GM23338 (cell line): Measurements from ENCODE around the gene POLR1C. TPM values are rescaled to one million over a fixed set of nuclear protein-coding genes. Genes with fewer than 3 reads are reported as not detected.

Source experiments
- ATAC-seq: fragments of 200-7000 bp; cut with Tn5 transposase; 3 replicates; pipeline ENCODE4 v1.9.1; 2020
- DNase-seq: peaks from one replicate; pipeline ENCODE4 v3.0.0-alpha.2; 2015; ENCODE audit warnings: low spot score
- H2AFZ ChIP-seq: fragments of 200-600 bp; sonication (generic); 2 replicates; pipeline ENCODE4 v1.8.0; 2016; ENCODE audit warnings: antibody characterized with exemption, mild to moderate bottlenecking, moderate library complexity
- H3F3A ChIP-seq: fragments of 200-600 bp; sonication (generic); replicated peaks from 2 replicates; pipeline ENCODE4 v1.8.0; 2017; ENCODE audit warnings: antibody characterized with exemption, mixed run types, low read depth
- H3K27ac ChIP-seq: fragments of 200-600 bp; sonication (generic); 2 replicates; pipeline ENCODE4 v1.6.1; 2016; ENCODE audit warnings: low read depth
- H3K27me3 ChIP-seq: fragments of 200-600 bp; sonication (generic); 2 replicates; pipeline ENCODE4 v1.8.0; 2016; ENCODE audit warnings: mild to moderate bottlenecking, mixed run types, moderate library complexity; ENCODE audit not compliant: insufficient read depth
- H3K36me3 ChIP-seq: fragments of 200-600 bp; sonication (generic); 2 replicates; pipeline ENCODE4 v1.8.0; 2016; ENCODE audit warnings: mild to moderate bottlenecking; ENCODE audit not compliant: insufficient read depth
- H3K4me1 ChIP-seq: fragments of 200-600 bp; sonication (generic); 2 replicates; pipeline ENCODE4 v1.8.0; 2016; ENCODE audit warnings: mild to moderate bottlenecking, moderate library complexity; ENCODE audit not compliant: insufficient read depth
- H3K4me2 ChIP-seq: fragments of 200-600 bp; sonication (generic); 2 replicates; pipeline ENCODE4 v1.7.1; 2017; ENCODE audit warnings: mixed run types
- H3K4me3 ChIP-seq: fragments of 200-600 bp; sonication (generic); 2 replicates; pipeline ENCODE4 v1.6.1; 2016; ENCODE audit warnings: mixed run types
- H3K79me2 ChIP-seq: fragments of 200-600 bp; sonication (generic); replicated peaks from 2 replicates; pipeline ENCODE4 v1.8.0; 2017; ENCODE audit warnings: mild to moderate bottlenecking; ENCODE audit not compliant: insufficient read depth
- H3K9me2 ChIP-seq: fragments of 200-600 bp; sonication (generic); 2 replicates; pipeline ENCODE4 v1.8.0; 2017; ENCODE audit not compliant: insufficient read depth
- H4K20me1 ChIP-seq: fragments of 200-600 bp; sonication (generic); replicated peaks from 2 replicates; pipeline ENCODE4 v1.8.0; 2017; ENCODE audit warnings: mild to moderate bottlenecking; ENCODE audit not compliant: insufficient read depth
- H3K27ac Mint-ChIP-seq: 2 replicates; pipeline ENCODE4 v1.8.0; 2020; ENCODE audit warnings: inconsistent platforms, mild to moderate bottlenecking, moderate library complexity, mixed read lengths
- H3K27me3 Mint-ChIP-seq: 3 replicates; pipeline ENCODE4 v1.8.0; 2022; ENCODE audit warnings: low read depth, mild to moderate bottlenecking, moderate library complexity, mixed read lengths, inconsistent platforms; ENCODE audit not compliant: insufficient read depth, poor library complexity
- H3K36me3 Mint-ChIP-seq: 3 replicates; pipeline ENCODE4 v1.8.0; 2021; ENCODE audit warnings: low read depth, mild to moderate bottlenecking, inconsistent platforms, moderate library complexity, mixed read lengths
- H3K4me1 Mint-ChIP-seq: 3 replicates; pipeline ENCODE4 v1.8.0; 2020; ENCODE audit warnings: mild to moderate bottlenecking, inconsistent platforms, mixed read lengths
- H3K4me3 Mint-ChIP-seq: 3 replicates; pipeline ENCODE4 v1.8.0; 2021; ENCODE audit warnings: moderate library complexity, mild to moderate bottlenecking, inconsistent platforms, mixed read lengths
- H3K9me3 Mint-ChIP-seq: 3 replicates; pipeline ENCODE4 v1.8.0; 2020; ENCODE audit warnings: moderate library complexity, mild to moderate bottlenecking, inconsistent platforms, mixed read lengths
- CREB1 ChIP-seq: fragments of 250-450 bp; sonication (Bioruptor Pico); IDR thresholded peaks from 2 replicates; pipeline ENCODE4 v1.5.0; 2020; ENCODE audit warnings: low read depth, mild to moderate bottlenecking, moderate library complexity
- CTCF ChIP-seq, 2 experiments: fragments of 200-600 bp in 1 of 2; sonication (generic) in 1 of 2; conservative IDR thresholded peaks; 2 replicates each; pipeline versions ENCODE4 v1.5.1 to v1.6.1; 2016 to 2017; ENCODE audit warnings: antibody characterized with exemption in 2 of 2, low read depth in 2 of 2, mild to moderate bottlenecking in 2 of 2, moderate library complexity in 1 of 2
- ETS1 ChIP-seq: IDR thresholded peaks from 2 replicates; pipeline ENCODE4 v1.6.1; 2016; ENCODE audit warnings: antibody characterized with exemption
- EZH2 ChIP-seq: fragments of 200-600 bp; sonication (generic); IDR thresholded peaks from one replicate; pipeline ENCODE4 v1.8.0; 2017; ENCODE audit warnings: antibody characterized with exemption, mild to moderate bottlenecking, low read depth; ENCODE audit not compliant: unreplicated experiment
- EZH2phosphoT487 ChIP-seq: fragments of 200-600 bp; sonication (generic); IDR thresholded peaks from one replicate; pipeline ENCODE4 v1.8.1; 2018; ENCODE audit warnings: antibody characterized with exemption; ENCODE audit not compliant: unreplicated experiment
- JUNB ChIP-seq: IDR thresholded peaks from one replicate; pipeline ENCODE4 v1.6.1; 2016; ENCODE audit warnings: antibody characterized with exemption; ENCODE audit not compliant: unreplicated experiment
- NANOG ChIP-seq: IDR thresholded peaks from 2 replicates; pipeline ENCODE4 v1.6.1; 2016; ENCODE audit warnings: antibody characterized with exemption, borderline replicate concordance
- POLR2AphosphoS5 ChIP-seq: IDR thresholded peaks from 2 replicates; pipeline ENCODE4 v1.6.1; 2016; ENCODE audit warnings: antibody characterized with exemption, low read depth
- REST ChIP-seq: IDR thresholded peaks from one replicate; pipeline ENCODE4 v1.6.1; 2018; ENCODE audit warnings: antibody characterized with exemption; ENCODE audit not compliant: unreplicated experiment
- STAT1 ChIP-seq: IDR thresholded peaks from one replicate; pipeline ENCODE4 v1.6.1; 2016; ENCODE audit warnings: antibody characterized with exemption; ENCODE audit not compliant: unreplicated experiment
- ZNF114 ChIP-seq: fragments of 250-450 bp; sonication (Bioruptor Pico); IDR thresholded peaks from 2 replicates; pipeline ENCODE4 v1.5.0; 2020; ENCODE audit warnings: mild to moderate bottlenecking, moderate library complexity
- ZNF331 ChIP-seq: fragments of 250-450 bp; sonication (Bioruptor Pico); IDR thresholded peaks from 2 replicates; pipeline ENCODE4 v1.5.0; 2020; ENCODE audit warnings: low read depth, mild to moderate bottlenecking, moderate library complexity
- ZNF462 ChIP-seq: fragments of 250-450 bp; sonication (Bioruptor Pico); IDR thresholded peaks from 2 replicates; pipeline ENCODE4 v1.5.0; 2020; ENCODE audit warnings: mild to moderate bottlenecking, moderate library complexity
- polyA plus RNA-seq: library from polyadenylated mRNA; unstranded; fragments of >200 nt; fragmentation: Nextera tagmentation; extraction: Ambion mirVana; gene quantifications from 2 replicates; pipeline ENCODE4 v1.2.1, GENCODE V29; 2016
- total RNA-seq: library from RNA; depleted of rRNA; stranded (reverse); fragments of >200 nt; shearing (Covaris generic); gene quantifications from 2 replicates; pipeline ENCODE4 v1.2.3, GENCODE V29; 2014

Gene POLR1C
- total and polyA plus RNA-seq, 2 experiments from 2014 or later: 26.6 to 47.0 TPM

GRCh38 chr6:43503443-43503842 is 13.4 kb upstream of the POLR1C start:
- peaks cover 6% of the 10 kb centered on the region for H4K20me1 ChIP-seq
- DNase-seq (no peak), ATAC-seq (no peak)
- no peaks in the 10 kb centered on the region for H3K9me3 Mint-ChIP-seq
- TF ChIP-seq REST: no peak
- no peak for TF ChIP-seq POLR2AphosphoS5
- TF ChIP-seq EZH2: no peak
- no peak for TF ChIP-seq JUNB
- no peak for TF ChIP-seq ZNF331 (CRISPR knock-in tag)
- TF ChIP-seq EZH2phosphoT487: no peak
- no peak for TF ChIP-seq CREB1
- TF ChIP-seq ZNF462 (CRISPR knock-in tag): no peak
- no peak for TF ChIP-seq ZNF114 (CRISPR knock-in tag)
- TF ChIP-seq ETS1: no peak
- TF ChIP-seq STAT1: no peak
- no peak for TF ChIP-seq CTCF (conservative IDR thresholded peaks at IDR 0.05; ENCODE audit: low read depth in 2 of 2)
- TF ChIP-seq NANOG: no peak
- peaks cover 7% of the 10 kb centered on the region for H3F3A ChIP-seq
- H3K4me1 ChIP-seq: no peaks in the 10 kb centered on the region
- peaks cover 25% of the 10 kb centered on the region for H3K27me3 Mint-ChIP-seq
- no peak overlapping the region for H3K4me2 ChIP-seq
- H3K9me2 ChIP-seq: no peaks in the 10 kb centered on the region
- peaks cover 2% of the 10 kb centered on the region; the same call in 1 of the 2 replicates for H3K36me3 ChIP-seq
- H3K4me1 Mint-ChIP-seq: peaks cover 4% of the 10 kb centered on the region; the same call in 2 of the 3 replicates
- H3K79me2 ChIP-seq: no peaks in the 10 kb centered on the region
- peaks cover 57% of the 10 kb centered on the region for H3K36me3 Mint-ChIP-seq
- no peak overlapping the region for H2AFZ ChIP-seq
- H3K27ac Mint-ChIP-seq: no peak overlapping the region
- H3K4me3 ChIP-seq: no peak overlapping the region
- H3K4me3 Mint-ChIP-seq: no peak overlapping the region
- peaks cover 13% of the 10 kb centered on the region for H3K27me3 ChIP-seq
- H3K27ac ChIP-seq: no peak overlapping the region
